ENCODE results near the gene NAGLU.
"Not testable (repeated sequence)": the region's sequence is repeated elsewhere in the genome, so short reads cannot be mapped to it uniquely, and the experiment has no call there.

Gene NAGLU

GRCh38 chr17:42553866-42554249 is 17.8 kb downstream of the NAGLU start:
- Histone ChIP-seq H3K27ac (no peak overlapping the region), H3K4me3 (no peak overlapping the region; the same call in 1 of the 2 replicates), H3K36me3 (ENCODE audit: insufficient read depth, low read length) (no peaks in the 10 kb centered on the region), H3K9me3 (ENCODE audit: low read depth, low read length) (no peaks in the 10 kb centered on the region), H3K9ac (ENCODE audit: insufficient read length) (no peak overlapping the region)
- TF ChIP-seq POLR2AphosphoS5 (IDR thresholded peaks at IDR 0.05; ENCODE audit: borderline replicate concordance, low read depth, low read length) (no peak), EZH2 (IDR thresholded peaks at IDR 0.05) (no peak), FOXP2 (optimal IDR thresholded peaks at IDR 0.05; ENCODE audit: control extremely low read depth, extremely low read length, insufficient read depth) (no peak)
- no peak for DNase-seq (ENCODE audit: low read depth, low spot score)

GRCh38 chr17:42554250-42555121 is 18.4 kb downstream of the NAGLU start:
- DNase-seq (ENCODE audit: low read depth, low spot score): no peak
- H3K36me3 ChIP-seq (ENCODE audit: insufficient read depth, low read length): no peaks in the 10 kb centered on the region
- no peak overlapping the region for H3K27ac ChIP-seq
- no peaks in the 10 kb centered on the region for H3K9me3 ChIP-seq (ENCODE audit: low read depth, low read length)
- TF ChIP-seq FOXP2 (optimal IDR thresholded peaks at IDR 0.05; ENCODE audit: control extremely low read depth, extremely low read length, insufficient read depth): no peak
- TF ChIP-seq EZH2 (IDR thresholded peaks at IDR 0.05): no peak
- TF ChIP-seq POLR2AphosphoS5 (IDR thresholded peaks at IDR 0.05; ENCODE audit: borderline replicate concordance, low read depth, low read length): peak; percentile 25; the same call in 1 of the 2 replicates
- H3K4me3 ChIP-seq: peak overlapping the region; percentile 78
- peak overlapping the region; percentile 72 for H3K9ac ChIP-seq (ENCODE audit: insufficient read length)

- Histone ChIP-seq H3K4me3 (peak overlapping the region; percentile 78), H3K27ac (no peak overlapping the region), H3K9me3 (ENCODE audit: low read depth, low read length) (no peaks in the 10 kb centered on the region), H3K36me3 (ENCODE audit: insufficient read depth, low read length) (no peaks in the 10 kb centered on the region), H3K9ac (ENCODE audit: insufficient read length) (peak overlapping the region; percentile 72)
- no peak for TF ChIP-seq EZH2 (IDR thresholded peaks at IDR 0.05)
- no peak for TF ChIP-seq POLR2AphosphoS5 (IDR thresholded peaks at IDR 0.05; ENCODE audit: borderline replicate concordance, low read depth, low read length)
- TF ChIP-seq FOXP2 (optimal IDR thresholded peaks at IDR 0.05; ENCODE audit: control extremely low read depth, extremely low read length, insufficient read depth): no peak
- DNase-seq (ENCODE audit: low read depth, low spot score): no peak
Measured at GRCh38 chr17:42555122-42555622, 19.1 kb downstream of the NAGLU start.

DNA sequence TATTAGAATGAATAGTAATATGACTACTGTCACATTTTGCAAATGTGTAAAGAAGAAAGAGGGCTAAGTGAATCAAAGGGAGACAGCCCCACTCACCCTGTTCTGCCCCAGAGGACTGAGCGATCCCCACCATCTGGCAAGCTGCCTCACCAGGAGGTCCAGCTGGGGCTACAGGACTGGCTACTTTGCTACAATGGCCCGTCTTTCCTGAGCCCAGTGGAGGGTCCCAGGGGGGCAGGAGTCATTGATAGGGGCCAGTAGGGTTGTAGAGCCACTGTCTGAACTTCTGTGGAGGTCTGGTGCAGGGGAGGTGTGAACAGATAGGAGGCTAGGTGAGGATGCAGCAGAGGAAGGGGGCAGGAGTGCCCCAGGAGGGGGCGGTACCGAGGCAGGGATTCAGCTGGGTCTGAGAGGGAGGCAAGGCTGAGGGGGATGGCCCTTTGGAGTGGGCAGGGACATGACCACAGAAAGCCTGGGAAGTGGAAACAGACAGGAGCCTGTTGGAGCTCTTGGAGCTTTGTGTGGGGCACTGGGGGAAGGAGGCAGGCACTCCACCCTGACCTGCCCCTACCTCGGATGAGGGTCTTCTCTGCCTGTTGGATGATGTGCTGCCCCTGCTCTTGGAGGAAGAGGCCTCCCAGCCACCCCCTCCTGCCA is 20.0 kb downstream of the NAGLU start:
- H3K36me3 ChIP-seq (ENCODE audit: insufficient read depth, low read length); H3K4me3 ChIP-seq; DNase-seq (ENCODE audit: low read depth, low spot score); H3K9me3 ChIP-seq (ENCODE audit: low read depth, low read length); H3K9ac ChIP-seq (ENCODE audit: insufficient read length); H3K27ac ChIP-seq: not testable (repeated sequence)

DNA sequence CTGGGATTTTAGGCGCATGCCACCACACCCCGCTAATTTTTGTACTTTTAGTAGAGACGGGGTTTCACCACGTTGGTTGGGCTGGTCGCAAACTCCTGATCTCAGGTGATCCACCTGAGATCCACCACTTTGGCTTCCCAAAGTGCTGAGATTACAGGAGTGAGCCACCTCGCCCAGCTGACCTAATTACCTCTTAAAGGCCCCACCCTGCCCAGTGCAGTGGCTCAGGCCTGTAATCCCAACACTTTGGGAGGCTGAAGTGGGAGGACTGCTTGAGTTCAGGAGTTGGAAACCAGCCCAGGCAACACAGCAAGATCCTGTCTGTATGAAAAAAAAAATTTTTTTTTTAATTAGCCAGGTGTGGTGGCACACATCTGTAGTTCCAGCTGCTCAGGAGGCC is 23.0 kb downstream of the NAGLU start:
- H3K27ac ChIP-seq: no peak overlapping the region
- no peaks in the 10 kb centered on the region; the same call in 1 of the 2 replicates for H3K36me3 ChIP-seq (ENCODE audit: insufficient read depth, low read length)
- DNase-seq (ENCODE audit: low read depth, low spot score): no peak
- H3K4me3 ChIP-seq: no peak overlapping the region
- H3K9ac ChIP-seq (ENCODE audit: insufficient read length): no peak overlapping the region
- no peaks in the 10 kb centered on the region for H3K9me3 ChIP-seq (ENCODE audit: low read depth, low read length)
- TF ChIP-seq FOXP2 (optimal IDR thresholded peaks at IDR 0.05; ENCODE audit: control extremely low read depth, extremely low read length, insufficient read depth): no peak
- TF ChIP-seq POLR2AphosphoS5 (IDR thresholded peaks at IDR 0.05; ENCODE audit: borderline replicate concordance, low read depth, low read length): no peak

DNA sequence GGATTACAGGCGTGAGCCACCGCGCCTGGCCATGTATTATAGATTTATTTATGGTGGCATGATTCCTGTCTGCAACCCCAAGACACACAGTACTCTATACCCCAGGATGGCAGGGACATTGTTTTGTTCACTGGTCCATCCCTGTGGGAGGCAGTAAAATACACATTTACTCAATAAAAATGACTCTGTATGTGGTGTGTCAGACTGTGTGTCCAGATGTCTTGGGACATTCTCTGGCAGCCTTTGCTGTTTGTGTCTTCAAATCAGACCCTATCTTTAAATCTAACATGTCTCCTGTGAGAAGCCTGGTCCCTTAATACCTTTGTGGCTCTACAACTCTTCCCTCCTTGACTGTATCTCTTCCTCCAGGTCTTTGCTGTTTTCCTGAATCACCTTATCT is 24.2 kb downstream of the NAGLU start:
- no peak overlapping the region for H3K4me3 ChIP-seq
- TF ChIP-seq POLR2AphosphoS5 (IDR thresholded peaks at IDR 0.05; ENCODE audit: borderline replicate concordance, low read depth, low read length) (no peak), EZH2 (IDR thresholded peaks at IDR 0.05) (no peak), FOXP2 (optimal IDR thresholded peaks at IDR 0.05; ENCODE audit: control extremely low read depth, extremely low read length, insufficient read depth) (no peak)

GRCh38 chr17:42561897-42562387 is 25.9 kb downstream of the NAGLU start, which contains the start of gene COASY:
TSS of gene COASY (plus strand) at chr17:42562148. CDS start at chr17:42562623, 475 bp downstream.
- H3K27ac ChIP-seq: peak within 1 kb of the TSS; percentile 83
- H3K36me3 ChIP-seq (ENCODE audit: insufficient read depth, low read length): peaks cover 25% of the 10 kb centered on the region; the same call in 1 of the 2 replicates
- no peaks in the 10 kb centered on the region for H3K9me3 ChIP-seq (ENCODE audit: low read depth, low read length)
- H3K9ac ChIP-seq (ENCODE audit: insufficient read length): peak within 1 kb of the TSS; percentile 96
- TF ChIP-seq EZH2 (IDR thresholded peaks at IDR 0.05): no peak
- peak; percentile 78 for TF ChIP-seq POLR2AphosphoS5 (IDR thresholded peaks at IDR 0.05; ENCODE audit: borderline replicate concordance, low read depth, low read length)
- peak within 1 kb of the TSS; percentile 89 for H3K4me3 ChIP-seq
- peak; percentile 93 for DNase-seq (ENCODE audit: low read depth, low spot score)

More for the DNA sequence above, 24.2 kb downstream of the NAGLU start:
- DNase-seq (ENCODE audit: low read depth, low spot score): no peak
- Histone ChIP-seq H3K27ac (no peak overlapping the region), H3K9me3 (ENCODE audit: low read depth, low read length) (no peaks in the 10 kb centered on the region), H3K9ac (ENCODE audit: insufficient read length) (no peak overlapping the region), H3K36me3 (ENCODE audit: insufficient read depth, low read length) (peaks cover 12% of the 10 kb centered on the region; the same call in 1 of the 2 replicates)

DNA sequence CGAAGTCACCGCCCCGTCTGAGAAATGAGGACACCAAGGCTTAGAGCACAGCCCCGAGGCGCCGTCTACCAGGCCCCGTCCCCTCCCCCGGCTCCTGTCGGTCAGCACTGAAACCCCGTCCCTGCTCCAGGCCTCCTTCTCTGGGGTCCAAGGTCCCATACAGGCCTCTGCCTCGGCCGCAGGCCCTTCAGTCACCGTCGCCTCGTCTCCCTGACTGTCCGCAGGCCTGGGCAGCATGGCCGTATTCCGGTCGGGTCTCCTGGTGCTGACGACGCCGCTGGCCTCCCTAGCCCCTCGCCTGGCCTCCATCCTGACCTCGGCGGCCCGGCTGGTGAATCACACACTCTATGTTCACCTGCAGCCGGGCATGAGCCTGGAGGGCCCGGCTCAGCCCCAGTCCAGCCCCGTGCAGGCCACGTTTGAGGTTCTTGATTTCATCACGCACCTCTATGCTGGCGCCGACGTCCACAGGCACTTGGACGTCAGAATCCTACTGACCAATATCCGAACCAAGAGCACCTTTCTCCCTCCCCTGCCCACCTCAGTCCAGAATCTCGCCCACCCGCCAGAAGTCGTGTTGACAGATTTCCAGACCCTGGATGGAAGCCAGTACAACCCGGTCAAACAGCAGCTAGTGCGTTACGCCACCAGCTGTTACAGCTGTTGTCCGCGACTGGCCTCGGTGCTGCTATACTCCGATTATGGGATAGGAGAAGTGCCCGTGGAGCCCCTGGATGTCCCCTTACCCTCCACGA is 26.5 kb downstream of the NAGLU start:
- no peaks in the 10 kb centered on the region for H3K9me3 ChIP-seq (ENCODE audit: low read depth, low read length)
- TF ChIP-seq EZH2 (IDR thresholded peaks at IDR 0.05): no peak
- TF ChIP-seq FOXP2 (optimal IDR thresholded peaks at IDR 0.05; ENCODE audit: control extremely low read depth, extremely low read length, insufficient read depth): no peak
- no peak; the same call in 1 of the 2 replicates for TF ChIP-seq POLR2AphosphoS5 (IDR thresholded peaks at IDR 0.05; ENCODE audit: borderline replicate concordance, low read depth, low read length)
- peak overlapping the region; percentile 89 for H3K4me3 ChIP-seq
- peaks cover 25% of the 10 kb centered on the region; the same call in 1 of the 2 replicates for H3K36me3 ChIP-seq (ENCODE audit: insufficient read depth, low read length)
- no peak for DNase-seq (ENCODE audit: low read depth, low spot score)
- peak overlapping the region; percentile 96 for H3K9ac ChIP-seq (ENCODE audit: insufficient read length)
- peak overlapping the region; percentile 83 for H3K27ac ChIP-seq
